Smooth muscle cell (in vitro differentiated cells): Measurements from ENCODE around the gene DVL3. TPM values are rescaled to one million over a fixed set of nuclear protein-coding genes. Genes with fewer than 3 reads are reported as not detected.
"Not testable (repeated sequence)": the region's sequence is repeated elsewhere in the genome, so short reads cannot be mapped to it uniquely, and the experiment has no call there.

Source experiments
- DNase-seq: peaks from one replicate; lab custom pipeline; 2025; ENCODE audit not compliant: unreplicated experiment; lab: John Stamatoyannopoulos, UW
- H2AFZ ChIP-seq: fragments of 200-600 bp; sonication (generic); 2 replicates; pipeline ENCODE4 v1.6.0; 2016; ENCODE audit warnings: antibody characterized with exemption, low read depth, mild to moderate bottlenecking
- H3F3A ChIP-seq: fragments of 200-600 bp; sonication (generic); 2 replicates; pipeline ENCODE4 v1.6.0; 2017; ENCODE audit warnings: antibody characterized with exemption, low read depth
- H3K27ac ChIP-seq: fragments of 200-600 bp; sonication (generic); 2 replicates; pipeline ENCODE4 v1.5.1; 2016; ENCODE audit warnings: low read depth, mild to moderate bottlenecking
- H3K27me3 ChIP-seq: fragments of 200-600 bp; sonication (generic); 2 replicates; pipeline ENCODE4 v1.6.1; 2016; ENCODE audit warnings: low read depth, mild to moderate bottlenecking
- H3K36me3 ChIP-seq: fragments of 200-600 bp; sonication (generic); 2 replicates; pipeline ENCODE4 v1.5.1; 2016; ENCODE audit warnings: low read depth
- H3K4me1 ChIP-seq: fragments of 200-600 bp; sonication (generic); 2 replicates; pipeline ENCODE4 v1.5.1; 2016; ENCODE audit warnings: low read depth
- H3K4me2 ChIP-seq: fragments of 200-600 bp; sonication (generic); 2 replicates; pipeline ENCODE4 v1.6.0; 2016; ENCODE audit warnings: mild to moderate bottlenecking
- H3K4me3 ChIP-seq: fragments of 200-600 bp; sonication (generic); 2 replicates; pipeline ENCODE4 v1.5.1; 2016; ENCODE audit warnings: mild to moderate bottlenecking
- H3K79me2 ChIP-seq: fragments of 200-600 bp; sonication (generic); 2 replicates; pipeline ENCODE4 v1.6.0; 2016; ENCODE audit warnings: low read depth, mild to moderate bottlenecking
- H3K9ac ChIP-seq: fragments of 200-600 bp; sonication (generic); 2 replicates; pipeline ENCODE4 v1.6.0; 2016; ENCODE audit warnings: low read depth
- H3K9me3 ChIP-seq: fragments of 200-600 bp; sonication (generic); replicated peaks from 2 replicates; pipeline ENCODE4 v1.5.1; 2016; ENCODE audit warnings: low read depth
- H4K20me1 ChIP-seq: fragments of 200-600 bp; sonication (generic); 2 replicates; pipeline ENCODE4 v1.6.0; 2016; ENCODE audit warnings: low read depth
- WGBS: methylation state at CpG from one replicate; pipeline ENCODE4 v1.1.7; 2016; ENCODE audit warnings: low lambda C conversion rate; 5-methylcytosine and 5-hydroxymethylcytosine counted together
- polyA plus RNA-seq: library from polyadenylated mRNA; unstranded; fragments of >200 nt; fragmentation: Nextera tagmentation; extraction: Ambion mirVana; gene quantifications from 2 replicates; pipeline ENCODE4 v1.2.1, GENCODE V29; 2016
- total RNA-seq: library from RNA; depleted of rRNA; stranded (reverse); fragments of >200 nt; gene quantifications from 2 replicates; pipeline ENCODE4 v1.2.3, GENCODE V29; 2014
- TF ChIP-seq, protein P1 (sequence below): fragments of 200-600 bp; sonication (generic); IDR thresholded peaks from 2 replicates; pipeline ENCODE4 v1.5.1; 2017; ENCODE audit warnings: borderline replicate concordance, mild to moderate bottlenecking, antibody characterized with exemption; ENCODE audit not compliant: insufficient read depth, poor library complexity, severe bottlenecking

Gene DVL3
- total and polyA plus RNA-seq, 2 experiments from 2014 or later, result 42.5 to 87.7 TPM

DNA sequence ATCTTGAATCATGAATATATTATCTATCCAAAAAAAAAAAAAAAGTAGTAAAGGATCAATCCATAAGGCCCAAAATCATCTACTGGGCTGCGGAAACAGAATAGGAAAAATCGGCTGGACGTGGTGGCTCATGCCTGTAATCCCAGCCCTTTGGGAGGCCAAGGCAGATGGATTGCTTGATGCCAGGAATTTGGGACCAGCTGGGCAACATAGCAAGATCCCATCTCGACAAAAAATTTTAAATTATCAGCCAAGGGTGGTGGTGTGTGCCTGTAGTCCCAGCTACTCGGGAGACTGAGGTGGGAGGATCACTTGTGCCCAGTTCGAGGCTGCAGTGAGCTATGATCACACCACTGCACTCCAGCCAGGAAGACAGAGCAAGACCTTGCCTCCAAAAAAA is 6.1 kb upstream of the DVL3 start:
- no peak overlapping the region for H3K4me3 ChIP-seq
- no peak overlapping the region for H3K9ac ChIP-seq
- TF ChIP-seq, protein P1, sequence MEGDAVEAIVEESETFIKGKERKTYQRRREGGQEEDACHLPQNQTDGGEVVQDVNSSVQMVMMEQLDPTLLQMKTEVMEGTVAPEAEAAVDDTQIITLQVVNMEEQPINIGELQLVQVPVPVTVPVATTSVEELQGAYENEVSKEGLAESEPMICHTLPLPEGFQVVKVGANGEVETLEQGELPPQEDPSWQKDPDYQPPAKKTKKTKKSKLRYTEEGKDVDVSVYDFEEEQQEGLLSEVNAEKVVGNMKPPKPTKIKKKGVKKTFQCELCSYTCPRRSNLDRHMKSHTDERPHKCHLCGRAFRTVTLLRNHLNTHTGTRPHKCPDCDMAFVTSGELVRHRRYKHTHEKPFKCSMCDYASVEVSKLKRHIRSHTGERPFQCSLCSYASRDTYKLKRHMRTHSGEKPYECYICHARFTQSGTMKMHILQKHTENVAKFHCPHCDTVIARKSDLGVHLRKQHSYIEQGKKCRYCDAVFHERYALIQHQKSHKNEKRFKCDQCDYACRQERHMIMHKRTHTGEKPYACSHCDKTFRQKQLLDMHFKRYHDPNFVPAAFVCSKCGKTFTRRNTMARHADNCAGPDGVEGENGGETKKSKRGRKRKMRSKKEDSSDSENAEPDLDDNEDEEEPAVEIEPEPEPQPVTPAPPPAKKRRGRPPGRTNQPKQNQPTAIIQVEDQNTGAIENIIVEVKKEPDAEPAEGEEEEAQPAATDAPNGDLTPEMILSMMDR, result no peak
- H4K20me1 ChIP-seq, result no peaks in the 10 kb centered on the region
- H2AFZ ChIP-seq, result no peak overlapping the region
- no peak overlapping the region for H3K4me2 ChIP-seq
- H3K36me3 ChIP-seq, result no peaks in the 10 kb centered on the region
- H3F3A ChIP-seq, result no peaks in the 10 kb centered on the region
- H3K4me1 ChIP-seq, result no peaks in the 10 kb centered on the region
- H3K79me2 ChIP-seq, result no peaks in the 10 kb centered on the region
- no peaks in the 10 kb centered on the region for H3K27me3 ChIP-seq
- H3K9me3 ChIP-seq, result no peaks in the 10 kb centered on the region
- 95% methylated on average over 6 of the region's 6 CpGs for WGBS
- no peak for DNase-seq
- H3K27ac ChIP-seq, result no peak overlapping the region

DNA sequence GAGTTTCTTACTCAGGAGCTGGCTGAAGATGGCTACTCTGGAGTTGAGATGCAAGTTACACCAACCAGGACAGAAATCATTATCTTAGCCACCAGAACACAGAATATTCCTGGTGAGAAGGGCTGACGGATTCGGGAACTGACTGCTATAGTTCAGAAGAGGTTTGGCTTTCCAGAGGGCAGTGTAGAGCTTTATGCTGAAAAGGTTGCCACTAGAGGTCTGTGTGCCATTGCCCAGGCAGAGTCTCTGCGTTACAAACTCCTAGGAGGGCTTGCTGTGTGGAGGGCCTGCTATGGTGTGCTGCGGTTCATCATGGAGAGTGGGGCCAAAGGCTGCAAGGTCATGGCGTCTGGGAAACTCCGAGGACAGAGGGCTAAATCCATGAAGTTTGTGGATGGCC is 5.4 kb upstream of the DVL3 start:
- H3K4me3 ChIP-seq, H3K79me2 ChIP-seq: not testable (repeated sequence)

DNA sequence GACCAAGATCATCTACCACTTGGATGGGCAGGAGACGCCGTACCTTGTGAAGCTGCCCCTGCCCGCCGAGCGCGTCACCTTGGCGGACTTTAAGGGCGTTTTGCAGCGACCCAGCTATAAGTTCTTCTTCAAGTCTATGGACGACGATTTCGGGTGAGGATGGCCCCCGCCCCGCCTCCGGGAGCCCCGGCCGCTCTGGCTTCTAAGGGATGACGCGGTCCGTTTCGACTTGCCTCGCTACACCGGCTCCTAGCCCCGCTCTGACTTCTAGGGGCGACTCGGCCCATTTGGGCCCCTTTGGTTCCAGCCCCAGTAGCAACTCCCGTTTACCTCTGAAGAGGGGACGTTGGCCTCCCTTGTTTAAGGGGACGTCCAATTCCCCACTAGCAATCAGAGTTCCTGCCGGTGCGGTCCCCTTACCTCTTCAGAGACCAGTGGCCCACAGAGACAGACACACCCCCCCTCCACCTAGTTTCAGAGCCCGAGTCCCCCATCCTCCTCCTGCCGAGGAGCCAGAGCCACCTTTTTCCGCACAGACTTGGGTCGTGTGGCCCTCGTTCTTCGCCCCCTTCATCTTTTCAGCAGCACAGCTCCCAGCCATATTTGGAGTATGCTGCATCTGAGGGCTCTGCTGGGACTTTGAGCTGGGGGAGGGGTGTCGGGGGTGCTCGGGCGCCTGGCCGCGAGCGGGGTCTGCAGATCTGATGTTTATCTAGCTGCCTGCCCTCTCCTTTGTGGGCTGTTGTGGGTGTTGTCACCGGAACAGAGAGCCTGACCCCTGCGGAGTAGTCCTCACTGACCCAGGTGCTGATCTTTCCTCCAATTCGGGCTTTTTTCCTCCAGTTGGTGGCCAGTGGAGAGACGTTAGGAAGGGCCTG is 706 bp downstream of the DVL3 start:
- H3K79me2 ChIP-seq, result peaks cover 52% of the 10 kb centered on the region
- WGBS, result 2% methylated on average over 46 of the region's 47 CpGs

More for the DNA sequence above, 5.4 kb upstream of the DVL3 start:
- WGBS, result 75% methylated on average over 6 of the region's 6 CpGs
- not testable (repeated sequence) for H3K27ac ChIP-seq, H3K27me3 ChIP-seq, H3K4me2 ChIP-seq, H3F3A ChIP-seq, H2AFZ ChIP-seq, H3K4me1 ChIP-seq, H3K9me3 ChIP-seq, DNase-seq, H4K20me1 ChIP-seq, H3K36me3 ChIP-seq, H3K9ac ChIP-seq

GRCh38 chr3:184156522-184156955 is 1.4 kb downstream of the DVL3 start:
- Histone ChIP-seq H3K4me3 (peak overlapping the region; percentile 96), H3K27ac (peak overlapping the region; percentile 63), H3K79me2 (peaks cover 59% of the 10 kb centered on the region), H4K20me1 (peaks cover 58% of the 10 kb centered on the region), H3K27me3 (no peaks in the 10 kb centered on the region), H3K4me2 (peak overlapping the region; percentile 87), H3K4me1 (peaks cover 21% of the 10 kb centered on the region), H3K9ac (peak overlapping the region; percentile 89), H3F3A (peaks cover 15% of the 10 kb centered on the region), H3K9me3 (no peaks in the 10 kb centered on the region), H3K36me3 (no peaks in the 10 kb centered on the region), H2AFZ (no peak overlapping the region)
- peak; percentile 28 for DNase-seq
- 0% methylated on average over 3 of the region's 6 CpGs for WGBS
- TF ChIP-seq, protein P1, result no peak

More for the DNA sequence above, 706 bp downstream of the DVL3 start:
- no peaks in the 10 kb centered on the region for H3K9me3 ChIP-seq
- H3K9ac ChIP-seq, result peak overlapping the region; percentile 89
- no peaks in the 10 kb centered on the region for H3K36me3 ChIP-seq
- H2AFZ ChIP-seq, result peak overlapping the region; percentile 38
- TF ChIP-seq, protein P1, result no peak
- H4K20me1 ChIP-seq, result peaks cover 52% of the 10 kb centered on the region
- peaks cover 21% of the 10 kb centered on the region for H3K4me1 ChIP-seq
- no peaks in the 10 kb centered on the region for H3K27me3 ChIP-seq
- H3K4me2 ChIP-seq, result peak overlapping the region; percentile 87
- peak overlapping the region; percentile 63 for H3K27ac ChIP-seq
- peak; percentile 41 for DNase-seq
- peak overlapping the region; percentile 96 for H3K4me3 ChIP-seq
- H3F3A ChIP-seq, result peaks cover 15% of the 10 kb centered on the region
